HepG2 (cell line): ENCODE measurements around the gene NUP133. TPM values are rescaled to one million over a fixed set of nuclear protein-coding genes. Genes with fewer than 3 reads are reported as not detected.
A peak's percentile ranks its signal among the peaks of the same experiment; 100 is the strongest.

Experiments
- BHLHE40 ChIP-seq: IDR thresholded peaks from 2 replicates; pipeline ENCODE4 v1.6.1; 2011; ENCODE audit warnings: low read length, improper control_type of control experiment
- CEBPB ChIP-seq: IDR thresholded peaks from 2 replicates; pipeline ENCODE4 v1.6.1; 2011; ENCODE audit warnings: low read depth, low read length, improper control_type of control experiment, borderline replicate concordance
- GABPA ChIP-seq, 2 experiments: IDR thresholded peaks; 2 replicates each; pipeline ENCODE4 v1.6.1; 2011 to 2016; ENCODE audit warnings: low read depth in 2 of 2, low read length in 1 of 2, missing biosample characterization in 1 of 2, missing genetic modification characterization in 1 of 2
- HNRNPH1 ChIP-seq: fragments of 200-400 bp; formaldehyde crosslinking; optimal IDR thresholded peaks from 2 replicates; pipeline ENCODE3; 2017; ENCODE audit warnings: mild to moderate bottlenecking, low read depth, low read length
- HOXA5 ChIP-seq: sonication (generic); formaldehyde crosslinking; IDR thresholded peaks from 2 replicates; pipeline ENCODE4 v1.4.0; 2020; ENCODE audit warnings: missing genetic modification reagents
- MAZ ChIP-seq, 2 experiments: sonication (generic) in 1 of 2; formaldehyde crosslinking in 1 of 2; IDR thresholded peaks; 2 replicates each; pipeline versions ENCODE4 v1.5.0 to v1.6.1; 2012 to 2020; ENCODE audit warnings: low read depth in 2 of 2, mild to moderate bottlenecking in 2 of 2, borderline replicate concordance in 1 of 2, improper control_type of control experiment in 1 of 2, low read length in 1 of 2, missing genetic modification reagents in 1 of 2, moderate library complexity in 1 of 2
- MLLT10 ChIP-seq: sonication (generic); formaldehyde crosslinking; IDR thresholded peaks from 2 replicates; pipeline ENCODE4 v1.4.0; 2020; ENCODE audit warnings: missing genetic modification reagents
- PCBP2 ChIP-seq: fragments of 200-400 bp; formaldehyde crosslinking; optimal IDR thresholded peaks from 2 replicates; pipeline ENCODE3; 2018; ENCODE audit warnings: low read length, low read depth; ENCODE audit not compliant: poor library complexity, severe bottlenecking
- TFE3 ChIP-seq: IDR thresholded peaks from 2 replicates; pipeline ENCODE4 v1.6.1; 2016
- ZFP36 ChIP-seq: fragments of 150-350 bp; IDR thresholded peaks from 2 replicates; pipeline ENCODE4 v1.6.1; 2018; ENCODE audit warnings: borderline replicate concordance, low read length, low read depth; ENCODE audit not compliant: partially characterized antibody
- ZFP62 ChIP-seq: sonication (generic); formaldehyde crosslinking; IDR thresholded peaks from 2 replicates; pipeline ENCODE4 v1.4.0; 2020; ENCODE audit warnings: missing genetic modification reagents
- ZHX2 ChIP-seq, 2 experiments: sonication (generic) in 1 of 2; formaldehyde crosslinking in 1 of 2; IDR thresholded peaks; 2 replicates each; pipeline versions ENCODE4 v1.6.1 to v1.9.0; 2014 to 2022; ENCODE audit warnings: antibody characterized with exemption in 1 of 2, borderline replicate concordance in 1 of 2, inconsistent platforms in 1 of 2, low read depth in 1 of 2, missing genetic modification reagents in 1 of 2
- ZIK1 ChIP-seq: sonication (generic); formaldehyde crosslinking; IDR thresholded peaks from 2 replicates; pipeline ENCODE4 v1.5.0; 2020; ENCODE audit warnings: mild to moderate bottlenecking, low read depth, missing genetic modification reagents, borderline replicate concordance
- ZNF180 ChIP-seq: sonication (generic); formaldehyde crosslinking; IDR thresholded peaks from 2 replicates; pipeline ENCODE4 v1.4.0; 2020; ENCODE audit warnings: low read depth, missing genetic modification reagents, borderline replicate concordance
- ZNF263 ChIP-seq: sonication (generic); formaldehyde crosslinking; IDR thresholded peaks from 2 replicates; pipeline ENCODE4 v1.4.0; 2020; ENCODE audit warnings: missing genetic modification reagents
- ZNF446 ChIP-seq: sonication (generic); formaldehyde crosslinking; IDR thresholded peaks from 2 replicates; pipeline ENCODE4 v1.5.0; 2020; ENCODE audit warnings: mild to moderate bottlenecking, missing genetic modification reagents
- ZNF83 ChIP-seq: sonication (generic); formaldehyde crosslinking; IDR thresholded peaks from 2 replicates; pipeline ENCODE4 v1.4.0; 2020; ENCODE audit warnings: missing genetic modification reagents, mild to moderate bottlenecking, borderline replicate concordance
- polyA plus RNA-seq, 8 experiments: library from polyadenylated mRNA; depleted of rRNA in 3 of 8; stranded (reverse) in 7 of 8; unstranded in 1 of 8; fragments of >200 nt; fragmentation: Illumina TruSeq in 4 of 8; extraction: Trizol in 4 of 8; gene quantifications; 2 replicates each; pipeline versions ENCODE4 v1.2.1 to v1.2.3, GENCODE V29; 2011 to 2016; ENCODE audit warnings: low read depth in 4 of 8, missing spikeins in 1 of 8, mixed read lengths in 1 of 8; ENCODE audit not compliant: insufficient read depth in 1 of 8
- total RNA-seq, 5 experiments: library from RNA; depleted of rRNA; stranded (reverse); fragments of >200 nt; fragmentation: Illumina TruSeq; extraction: Trizol; gene quantifications; 2 replicates each; pipeline ENCODE4 v1.2.3, GENCODE V29; 2016; ENCODE audit warnings: low read depth in 1 of 5
- TF ChIP-seq, protein P1 (sequence below): sonication (generic); formaldehyde crosslinking; IDR thresholded peaks from 2 replicates; pipeline ENCODE4 v1.5.0; 2020; ENCODE audit warnings: missing genetic modification reagents, mild to moderate bottlenecking, borderline replicate concordance

NUP133 gene
- total and polyA plus RNA-seq, 2 of the 13 experiments (the other 11 are each of a cell fraction or from before 2014, with no cell fraction given): 17.7 to 45.6 TPM

DNA sequence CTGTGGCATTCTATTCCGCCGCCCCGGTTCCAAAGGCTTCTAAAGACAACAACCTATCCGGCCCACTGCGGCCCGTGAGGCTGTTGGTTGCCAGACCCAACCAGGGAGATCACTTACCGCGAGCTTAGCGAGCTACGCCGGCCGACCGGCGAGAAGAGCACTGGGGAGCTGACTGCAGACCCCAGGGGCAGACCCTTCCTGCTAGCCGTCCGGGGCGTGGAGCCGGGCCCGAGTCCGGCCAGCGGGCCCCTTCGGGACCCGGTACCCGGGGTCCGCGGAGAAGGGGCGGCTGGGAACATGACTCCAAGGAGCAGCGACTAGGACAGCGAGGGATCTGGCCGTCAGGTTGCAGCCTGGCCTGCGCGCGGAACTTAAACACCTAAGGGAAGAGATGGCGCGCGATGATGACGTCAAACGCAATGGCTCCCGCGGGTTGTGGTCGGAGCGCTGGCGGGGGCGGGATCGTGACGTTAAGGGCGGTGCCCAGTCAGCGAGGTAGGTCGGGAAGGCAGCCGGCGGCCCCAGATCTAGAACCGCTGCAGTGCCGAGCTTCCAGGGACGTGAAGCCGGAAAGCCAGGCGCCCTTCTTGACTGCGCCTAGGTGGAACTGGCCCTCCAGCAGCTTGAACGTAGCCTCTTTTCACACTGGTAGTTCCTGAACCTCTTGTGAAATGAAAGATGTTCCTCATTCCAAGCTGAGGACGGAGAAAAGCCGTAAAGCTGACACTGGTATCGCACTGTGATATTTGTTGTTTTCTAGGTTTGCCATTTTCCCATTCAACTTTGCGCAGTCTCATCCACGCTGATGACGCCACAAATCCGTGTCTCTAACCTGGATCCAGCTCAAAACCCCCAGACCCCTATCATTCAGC lies at the start of gene NUP133 (continued):
- TF ChIP-seq GABPA (IDR thresholded peaks at IDR 0.05; ENCODE audit: low read depth, low read length): no peak
- peak; percentile 60 for TF ChIP-seq GABPA (CRISPR knock-in tag; IDR thresholded peaks at IDR 0.05; ENCODE audit: low read depth)
- peak; percentile 93 for TF ChIP-seq ZHX2 (IDR thresholded peaks at IDR 0.05; ENCODE audit: low read depth)
- 0 out of 2 replicates have a peak, but pooled peaks have one; percentile 23 for TF ChIP-seq ZHX2 (CRISPR knock-in tag; IDR thresholded peaks at IDR 0.05; ENCODE audit: borderline replicate concordance)
- peak; percentile 59; the same call in 1 of the 2 replicates for TF ChIP-seq TFE3 (CRISPR knock-in tag)
- no peak for TF ChIP-seq ZNF263 (CRISPR knock-in tag)
- TF ChIP-seq ZFP62 (CRISPR knock-in tag): no peak
- TF ChIP-seq BHLHE40: no peak
- TF ChIP-seq ZNF180 (CRISPR knock-in tag): no peak
- 0 out of 2 replicates have a peak, but pooled peaks have one; percentile 57 for TF ChIP-seq HOXA5 (CRISPR knock-in tag)
- TF ChIP-seq, protein P1, sequence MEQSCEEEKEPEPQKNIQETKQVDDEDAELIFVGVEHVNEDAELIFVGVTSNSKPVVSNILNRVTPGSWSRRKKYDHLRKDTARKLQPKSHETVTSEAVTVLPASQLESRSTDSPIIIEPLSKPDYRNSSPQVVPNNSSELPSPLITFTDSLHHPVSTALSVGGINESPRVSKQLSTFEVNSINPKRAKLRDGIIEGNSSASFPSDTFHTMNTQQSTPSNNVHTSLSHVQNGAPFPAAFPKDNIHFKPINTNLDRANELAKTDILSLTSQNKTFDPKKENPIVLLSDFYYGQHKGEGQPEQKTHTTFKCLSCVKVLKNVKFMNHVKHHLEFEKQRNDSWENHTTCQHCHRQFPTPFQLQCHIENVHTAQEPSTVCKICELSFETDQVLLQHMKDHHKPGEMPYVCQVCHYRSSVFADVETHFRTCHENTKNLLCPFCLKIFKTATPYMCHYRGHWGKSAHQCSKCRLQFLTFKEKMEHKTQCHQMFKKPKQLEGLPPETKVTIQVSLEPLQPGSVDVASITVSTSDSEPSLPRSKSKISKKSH (CRISPR knock-in tag): peak; percentile 21; the same call in 1 of the 2 replicates
- TF ChIP-seq ZNF83 (CRISPR knock-in tag): no peak
- peak; percentile 52; the same call in 1 of the 2 replicates for TF ChIP-seq MAZ (IDR thresholded peaks at IDR 0.05; ENCODE audit: borderline replicate concordance, low read depth, low read length)
- peak; percentile 92 for TF ChIP-seq MAZ (CRISPR knock-in tag; IDR thresholded peaks at IDR 0.05; ENCODE audit: low read depth)
- no peak for TF ChIP-seq HNRNPH1
- TF ChIP-seq ZIK1 (CRISPR knock-in tag): peak; percentile 51; the same call in 1 of the 2 replicates
- TF ChIP-seq PCBP2: no peak
- TF ChIP-seq MLLT10 (CRISPR knock-in tag): no peak
- no peak for TF ChIP-seq ZFP36
- no peak for TF ChIP-seq ZNF446 (CRISPR knock-in tag)
- no peak for TF ChIP-seq CEBPB
